Stimulated activated CD8-positive, alpha-beta memory T cell treated with anti-CD3 and anti-CD28 coated beads, Interleukin-15, amount 100 ng/mL, for 1 hour (primary cell): ENCODE data around the gene EIF5A2.

Experiments used
- DNase-seq: peaks from one replicate; pipeline ENCODE4 v3.0.0-alpha.2; 2020; ENCODE audit warnings: low read depth

EIF5A2 gene

DNA sequence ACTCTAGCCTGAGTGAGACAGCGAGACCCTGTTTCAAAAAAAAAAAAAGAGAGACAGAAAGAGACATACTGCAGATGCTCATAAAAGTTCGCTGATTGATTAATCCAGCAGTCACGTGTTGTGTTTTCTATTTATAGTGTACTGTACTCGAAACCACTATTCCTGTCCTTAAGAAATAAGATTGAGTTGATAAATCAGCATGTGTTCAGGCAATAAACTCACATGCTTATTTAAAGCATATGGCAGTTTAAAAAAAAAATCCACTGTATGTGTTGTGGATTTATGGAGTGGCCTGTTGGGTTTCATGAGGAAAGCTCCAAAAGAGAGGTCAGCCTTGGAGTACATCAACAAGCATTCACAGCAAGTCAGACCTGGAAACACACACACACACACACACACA is 56.1 kb downstream of the EIF5A2 start:
- no peak for DNase-seq

GRCh38 chr3:170848292-170848917 is 60.0 kb downstream of the EIF5A2 start:
- no peak for DNase-seq

DNA sequence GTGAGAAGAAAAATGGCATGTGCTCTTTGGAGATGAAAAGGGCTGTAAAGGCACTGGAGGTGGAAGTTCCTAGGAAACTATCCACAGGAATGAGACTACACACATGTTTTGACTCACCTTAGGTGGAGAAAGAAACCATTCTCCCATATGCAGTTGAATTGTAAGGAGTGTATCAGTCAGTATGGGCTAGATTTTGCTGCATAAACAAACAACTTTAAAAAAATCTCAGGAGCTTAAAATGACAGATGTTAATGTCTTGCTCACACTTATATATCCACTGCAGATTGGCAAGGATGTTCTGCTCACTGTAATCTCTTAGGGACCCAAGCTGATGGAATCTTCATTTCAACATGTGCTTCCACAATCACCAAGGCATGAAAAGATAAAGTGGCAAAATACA is 64.1 kb downstream of the EIF5A2 start:
- no peak for DNase-seq

- no peak for DNase-seq
Measured at GRCh38 chr3:170840291-170840859, 68.1 kb downstream of the EIF5A2 start.

- DNase-seq = no peak
Measured at GRCh38 chr3:170839518-170840100, 68.8 kb downstream of the EIF5A2 start.
